K562 (cell line): ENCODE measurements around the gene BMP2K. TPM values are rescaled to one million over a fixed set of nuclear protein-coding genes. Genes with fewer than 3 reads are reported as not detected.

Experiments
- ARID1B ChIP-seq: fragments of 450-650 bp; IDR thresholded peaks from 2 replicates; pipeline ENCODE4 v1.6.1; 2016; ENCODE audit warnings: antibody characterized with exemption, mild to moderate bottlenecking, inconsistent platforms
- BCOR ChIP-seq: fragments of 450-650 bp; IDR thresholded peaks from 2 replicates; pipeline ENCODE4 v1.6.1; 2016
- CEBPG ChIP-seq, 3 experiments: fragments of 200-800 bp in 1 of 3; sonication (Bioruptor generic) in 1 of 3; sonication (generic) in 1 of 3; formaldehyde crosslinking in 1 of 3; IDR thresholded peaks in 2 of 3; conservative IDR thresholded peaks in 1 of 3; 2 replicates each; pipeline versions ENCODE4 v1.6.1 to v1.8.0; 2016 to 2022; ENCODE audit warnings: missing compliant biosample characterization in 2 of 3, missing genetic modification characterization in 2 of 3, mild to moderate bottlenecking in 1 of 3, missing genetic modification reagents in 1 of 3
- JUND ChIP-seq, 2 experiments: IDR thresholded peaks; 2 replicates in 1 of 2; 3 replicates in 1 of 2; pipeline ENCODE4 v1.6.1; 2011; ENCODE audit warnings: borderline replicate concordance in 2 of 2, low read depth in 2 of 2, low read length in 2 of 2, improper control_type of control experiment in 1 of 2, missing biosample characterization in 1 of 2, missing genetic modification characterization in 1 of 2, missing genetic modification reagents in 1 of 2
- KDM2B ChIP-seq: fragments of 250-450 bp; sonication (Bioruptor Pico); IDR thresholded peaks from 2 replicates; pipeline ENCODE4 v1.8.0; 2021; ENCODE audit warnings: mild to moderate bottlenecking, moderate library complexity
- MEIS2 ChIP-seq: fragments of 450-650 bp; IDR thresholded peaks from 2 replicates; pipeline ENCODE4 v1.6.1; 2014; ENCODE audit warnings: mild to moderate bottlenecking; ENCODE audit not compliant: partially characterized antibody
- MYBL2 ChIP-seq, 2 experiments: fragments of 450-650 bp in 1 of 2; sonication (generic) in 1 of 2; formaldehyde crosslinking in 1 of 2; IDR thresholded peaks; 2 replicates each; pipeline versions ENCODE4 v1.6.1 to v1.8.1; 2017 to 2022; ENCODE audit warnings: borderline replicate concordance in 1 of 2, inconsistent platforms in 1 of 2, low read depth in 1 of 2, mild to moderate bottlenecking in 1 of 2, missing genetic modification reagents in 1 of 2, moderate library complexity in 1 of 2
- NFXL1 ChIP-seq: fragments of 450-650 bp; formaldehyde crosslinking; IDR thresholded peaks from 2 replicates; pipeline ENCODE4 v1.4.0; 2021; ENCODE audit warnings: mild to moderate bottlenecking
- PBX2 ChIP-seq, 2 experiments: IDR thresholded peaks in 1 of 2; conservative IDR thresholded peaks in 1 of 2; 2 replicates each; pipeline ENCODE4 v1.6.1; 2016; ENCODE audit warnings: low read depth in 2 of 2, mild to moderate bottlenecking in 1 of 2, missing compliant biosample characterization in 1 of 2, missing genetic modification characterization in 1 of 2, moderate library complexity in 1 of 2
- PCBP1 ChIP-seq: fragments of 200-400 bp; formaldehyde crosslinking; IDR thresholded peaks from 2 replicates; pipeline ENCODE4 v1.6.1; 2018; ENCODE audit warnings: mild to moderate bottlenecking, low read depth, low read length; ENCODE audit not compliant: poor library complexity, severe bottlenecking
- TEAD4 ChIP-seq, 2 experiments: sonication (generic) in 1 of 2; formaldehyde crosslinking in 1 of 2; IDR thresholded peaks; 2 replicates each; pipeline versions ENCODE4 v1.6.1 to v1.8.0; 2012 to 2022; ENCODE audit warnings: borderline replicate concordance in 1 of 2, inconsistent platforms in 1 of 2, low read length in 1 of 2, mild to moderate bottlenecking in 1 of 2, missing genetic modification reagents in 1 of 2
- TFAM ChIP-seq: fragments of 250-450 bp; sonication (Bioruptor Pico); conservative IDR thresholded peaks from 2 replicates; pipeline ENCODE4 v1.5.0; 2021; ENCODE audit warnings: mild to moderate bottlenecking, moderate library complexity
- VEZF1 ChIP-seq: fragments of 200-800 bp; sonication (Bioruptor generic); IDR thresholded peaks from 2 replicates; pipeline ENCODE4 v1.6.1; 2017; ENCODE audit warnings: missing genetic modification characterization, missing compliant biosample characterization
- ZNF589 ChIP-seq: fragments of 200-800 bp; sonication (Bioruptor generic); IDR thresholded peaks from 2 replicates; pipeline ENCODE4 v1.6.1; 2016; ENCODE audit warnings: low read depth, missing genetic modification characterization, missing compliant biosample characterization
- ZNF609 ChIP-seq: sonication (generic); formaldehyde crosslinking; IDR thresholded peaks from 2 replicates; pipeline ENCODE4 v1.8.1; 2023; ENCODE audit warnings: missing genetic modification reagents, mild to moderate bottlenecking, borderline replicate concordance
- polyA plus RNA-seq, 8 experiments: library from polyadenylated mRNA; depleted of rRNA in 4 of 8; stranded (reverse) in 5 of 8; unstranded in 3 of 8; fragments of >200 nt; fragmentation: Nextera tagmentation in 2 of 8; fragmentation: Illumina TruSeq in 1 of 8; extraction: Ambion mirVana in 2 of 8; extraction: Trizol in 1 of 8; gene quantifications; 2 replicates each; pipeline versions ENCODE4 v1.2.1 to v1.2.3, GENCODE V29; 2011 to 2014; ENCODE audit warnings: inconsistent platforms in 1 of 8, missing spikeins in 1 of 8
- total RNA-seq, 7 experiments: library from RNA; depleted of rRNA in 6 of 7; stranded (reverse); fragments of >200 nt in 6 of 7; fragmentation: Illumina TruSeq in 2 of 7; extraction: Trizol in 2 of 7; gene quantifications; 2 replicates each; pipeline versions ENCODE4 v1.2.1 to v1.2.3, GENCODE V29; 2011 to 2021; ENCODE audit warnings: low replicate concordance in 1 of 7

Gene BMP2K
- total and polyA plus RNA-seq, 9 of the 15 experiments (the other 6 are each of a cell fraction or from before 2014, with no cell fraction given): 17.0 to 217 (median 104) TPM

GRCh38 chr4:78784236-78784865 lies 8.2 kb downstream of the BMP2K start (continued):
- peak; percentile 59; the same call in 1 of the 2 replicates for TF ChIP-seq TEAD4 (IDR thresholded peaks at IDR 0.05; ENCODE audit: low read length)
- TF ChIP-seq TEAD4 (CRISPR knock-in tag; IDR thresholded peaks at IDR 0.05; ENCODE audit: borderline replicate concordance): no peak
- TF ChIP-seq BCOR: no peak
- no peak for TF ChIP-seq NFXL1 (CRISPR knock-in tag)
- no peak for TF ChIP-seq CEBPG (CRISPR knock-in tag; IDR thresholded peaks at IDR 0.05)
- no peak for TF ChIP-seq CEBPG (tag; conservative IDR thresholded peaks at IDR 0.05 in 1 of 2, IDR thresholded peaks at IDR 0.05 in 1 of 2)
- TF ChIP-seq JUND (IDR thresholded peaks at IDR 0.05; ENCODE audit: borderline replicate concordance, low read depth, low read length): peak; percentile 21; the same call in 1 of the 2 replicates
- TF ChIP-seq JUND (tag; IDR thresholded peaks at IDR 0.05; ENCODE audit: borderline replicate concordance, low read depth, low read length): no peak
- TF ChIP-seq PBX2 (CRISPR knock-in tag; IDR thresholded peaks at IDR 0.05; ENCODE audit: low read depth): no peak
- TF ChIP-seq PBX2 (tag; conservative IDR thresholded peaks at IDR 0.05; ENCODE audit: low read depth): 0 out of 2 replicates have a peak, but pooled peaks have one; percentile 7
- TF ChIP-seq TFAM (CRISPR knock-in tag): no peak
- no peak for TF ChIP-seq ZNF589 (CRISPR knock-in tag)
- TF ChIP-seq PCBP1: no peak
- 0 out of 2 replicates have a peak, but pooled peaks have one; percentile 11 for TF ChIP-seq VEZF1
- TF ChIP-seq ARID1B: peak; percentile 48; the same call in 1 of the 2 replicates
- peak; percentile 35 for TF ChIP-seq MEIS2
- TF ChIP-seq MYBL2 (IDR thresholded peaks at IDR 0.05; ENCODE audit: low read depth): no peak
- no peak for TF ChIP-seq MYBL2 (CRISPR knock-in tag; IDR thresholded peaks at IDR 0.05; ENCODE audit: borderline replicate concordance)
- no peak for TF ChIP-seq KDM2B
- no peak for TF ChIP-seq ZNF609 (CRISPR knock-in tag)
